H1 (cell line): ENCODE data around the gene NFYB. TPM values are rescaled to one million over a fixed set of nuclear protein-coding genes. Genes with fewer than 3 reads are reported as not detected.

Source experiments
- CEBPB ChIP-seq: IDR thresholded peaks from 2 replicates; pipeline ENCODE4 v1.6.1; 2012; ENCODE audit warnings: low read depth, low read length
- polyA plus RNA-seq, 7 experiments: library from polyadenylated mRNA; depleted of rRNA in 3 of 7; stranded (reverse) in 5 of 7; unstranded in 2 of 7; fragments of >200 nt in 5 of 7; fragments of 200-250 nt in 2 of 7; gene quantifications; 1 replicate in 5 of 7; 2 replicates in 1 of 7; 4 replicates in 1 of 7; pipeline versions ENCODE4 v1.2.1 to v1.2.3, GENCODE V29; 2011 to 2013; ENCODE audit warnings: missing spikeins in 2 of 7, mixed read lengths in 2 of 7
- total RNA-seq: library from RNA; stranded (reverse); fragmentation: NEBNext Ultra II Directional; extraction: Animal tissue kit (Norgen Biotek cat#: 25700); gene quantifications from 2 replicates; pipeline ENCODE4 v1.2.1, GENCODE V29; 2021

Gene NFYB
- total and polyA plus RNA-seq, 2 of the 8 experiments (the other 6 are each of a cell fraction or from before 2014, with no cell fraction given) = 29.1 to 43.5 TPM

- TF ChIP-seq CEBPB = no peak
Measured at GRCh38 chr12:104080764-104081163, 57.2 kb downstream of the NFYB start (continued).
